ENCODE results near the gene NPC1. TPM values are rescaled to one million over a fixed set of nuclear protein-coding genes. Genes with fewer than 3 reads are reported as not detected.

Gene NPC1
- total RNA-seq, 1 donor from 2014 or later, result 70.4 TPM

- DNase-seq, result peak; percentile 47
These were observed 38.0 kb downstream of the NPC1 start for GRCh38 chr18:23548275-23548674.

GRCh38 chr18:23547846-23548245 lies 38.5 kb downstream of the NPC1 start:
- DNase-seq, result no peak

- DNase-seq, result no peak
These were observed 39.0 kb downstream of the NPC1 start for GRCh38 chr18:23547306-23547705.

- DNase-seq, result no peak
These were observed 41.0 kb downstream of the NPC1 start for GRCh38 chr18:23545247-23545789.

- DNase-seq, result no peak
These were observed 43.8 kb downstream of the NPC1 start for GRCh38 chr18:23542461-23542860.

DNA sequence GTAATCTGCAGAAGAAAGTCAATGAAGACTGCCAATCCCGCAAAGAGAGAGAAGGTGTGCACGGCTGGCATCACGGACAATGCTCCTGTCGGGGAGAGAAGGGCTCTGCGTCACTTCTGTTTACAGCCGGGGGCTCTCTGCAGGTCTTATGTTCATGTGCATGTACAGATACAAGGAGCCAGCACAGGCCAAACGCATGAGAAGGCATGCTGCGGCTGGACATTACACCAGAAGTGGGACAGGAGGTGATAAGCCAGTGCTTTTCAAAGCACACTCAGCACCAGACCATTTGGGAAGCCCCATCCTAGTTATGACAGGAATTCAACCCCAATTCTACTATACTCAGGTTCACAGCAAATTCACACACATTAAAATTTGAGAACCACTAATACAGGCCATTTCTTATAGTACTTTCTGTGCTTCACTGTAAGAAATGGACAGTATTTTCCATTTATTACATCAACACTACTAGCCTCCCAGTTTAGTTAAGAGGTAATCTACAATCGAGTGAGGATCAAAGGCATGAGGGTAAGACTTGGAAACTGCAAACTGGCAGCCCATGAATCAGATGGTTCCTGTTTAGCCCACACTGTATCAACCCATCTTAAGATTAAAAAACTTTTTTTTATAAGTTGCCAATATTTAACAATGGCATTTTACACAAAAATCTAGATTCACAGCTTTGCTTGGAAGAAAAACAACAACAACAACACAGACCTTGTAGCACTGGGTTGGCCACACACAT lies 44.8 kb downstream of the NPC1 start:
- DNase-seq, result no peak

DNA sequence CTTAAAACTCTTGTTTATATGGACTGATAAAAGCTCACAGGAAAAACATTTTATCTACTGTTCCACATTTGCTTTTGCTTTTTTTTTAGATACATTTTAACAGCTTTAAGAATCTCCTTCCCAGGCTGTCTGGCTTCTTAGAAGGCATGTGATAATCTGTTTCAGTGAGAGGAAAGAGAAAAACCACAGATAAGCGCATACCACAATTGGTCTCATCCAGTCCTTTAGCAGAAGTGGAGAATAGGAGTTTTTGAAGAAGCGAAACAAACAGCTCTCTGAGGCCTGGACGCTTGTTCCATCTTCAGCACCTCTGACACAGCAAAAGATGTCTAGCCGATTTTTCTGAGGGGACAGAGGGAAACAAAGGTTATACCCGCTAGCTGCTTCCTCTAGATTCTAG lies 45.4 kb downstream of the NPC1 start:
- no peak for DNase-seq

- no peak for DNase-seq
These were observed 46.3 kb downstream of the NPC1 start for GRCh38 chr18:23539911-23540525.

DNA sequence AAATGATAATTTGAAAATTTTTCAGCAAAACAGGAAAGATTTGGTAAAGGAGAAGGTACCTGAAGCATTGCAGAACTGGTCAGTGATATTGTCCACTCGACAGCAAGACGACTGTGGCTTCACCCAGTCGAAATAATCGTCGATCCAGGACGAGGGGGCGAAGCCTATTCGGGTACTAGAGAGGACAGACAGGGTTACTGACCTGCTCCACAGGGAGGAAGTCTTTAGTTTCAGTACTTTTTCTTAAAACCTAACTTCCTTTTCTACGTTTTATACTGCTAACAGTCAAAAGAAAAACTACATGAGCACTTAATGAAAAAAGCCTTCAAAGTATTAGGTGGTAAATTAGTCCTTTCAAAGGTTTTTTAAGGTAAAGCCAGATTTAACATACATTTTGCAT lies 47.0 kb downstream of the NPC1 start:
- DNase-seq, result no peak

DNA sequence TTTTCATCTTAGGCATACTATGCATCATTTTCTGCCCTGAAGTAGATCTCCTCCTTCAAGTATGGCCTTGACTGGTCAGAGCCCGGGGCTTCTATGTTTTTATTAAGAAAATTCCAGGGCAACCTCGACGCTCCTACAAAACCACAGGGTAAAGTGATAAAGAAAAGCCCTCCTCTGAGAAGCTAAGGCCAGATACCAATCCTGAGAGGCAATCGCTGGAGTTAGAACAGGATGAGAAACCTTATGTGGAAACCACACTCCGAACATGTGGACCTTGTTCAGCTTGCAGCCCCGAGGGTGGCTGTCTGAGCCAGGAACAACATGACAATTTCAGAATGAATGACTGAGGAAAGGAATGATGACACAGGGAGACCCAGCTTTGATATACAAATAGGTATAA lies 47.4 kb downstream of the NPC1 start:
- DNase-seq, result no peak

GRCh38 chr18:23538001-23538400 lies 48.3 kb downstream of the NPC1 start:
- no peak for DNase-seq

GRCh38 chr18:23537274-23537673 lies 49.0 kb downstream of the NPC1 start:
- DNase-seq, result no peak

GRCh38 chr18:23536204-23536603 lies 50.1 kb downstream of the NPC1 start:
- peak; percentile 14 for DNase-seq

DNA sequence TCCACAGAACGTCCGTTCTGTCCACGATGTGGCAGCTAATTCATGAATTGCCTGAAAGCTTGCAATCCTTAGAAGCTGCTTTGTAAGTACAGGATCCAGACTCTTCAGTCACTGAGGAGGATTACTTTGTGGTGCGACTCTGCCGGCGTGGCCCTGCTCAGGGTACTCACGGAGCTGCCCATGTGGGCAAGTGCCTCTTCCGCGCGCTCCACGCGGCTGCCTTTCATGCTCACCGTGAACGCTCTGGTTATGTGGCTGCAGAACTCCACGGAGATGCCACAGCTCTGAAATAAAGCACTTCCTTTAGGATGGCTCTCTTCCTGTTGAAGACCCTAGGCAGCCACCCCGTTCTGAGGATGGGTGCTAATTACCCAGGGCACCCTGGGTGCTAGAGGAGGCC lies 52.0 kb downstream of the NPC1 start:
- no peak for DNase-seq

- peak; percentile 23 for DNase-seq
These were observed 53.5 kb downstream of the NPC1 start for GRCh38 chr18:23532848-23533247.

DNA sequence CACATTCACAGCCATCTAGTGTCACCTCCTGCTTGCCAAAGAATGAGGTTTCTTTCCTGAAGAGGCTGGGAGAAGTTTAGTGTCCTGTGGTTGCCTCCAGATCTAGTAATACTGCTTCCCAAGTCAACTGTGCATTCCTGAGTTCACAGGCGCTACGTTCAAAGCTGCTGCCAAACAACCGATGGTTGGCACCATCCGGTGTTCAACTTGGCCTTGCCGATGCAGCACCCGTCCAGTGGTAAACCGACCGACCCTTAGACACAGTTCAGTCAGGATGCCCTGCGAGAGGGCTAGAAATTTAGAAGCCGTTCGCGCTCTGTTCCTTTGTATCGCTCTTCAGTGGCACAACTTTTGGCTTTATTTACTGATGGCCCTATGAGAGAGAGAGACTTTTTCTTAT lies 54.4 kb downstream of the NPC1 start:
- DNase-seq, result no peak

- no peak for DNase-seq
These were observed 56.1 kb downstream of the NPC1 start for GRCh38 chr18:23530195-23530594.

DNA sequence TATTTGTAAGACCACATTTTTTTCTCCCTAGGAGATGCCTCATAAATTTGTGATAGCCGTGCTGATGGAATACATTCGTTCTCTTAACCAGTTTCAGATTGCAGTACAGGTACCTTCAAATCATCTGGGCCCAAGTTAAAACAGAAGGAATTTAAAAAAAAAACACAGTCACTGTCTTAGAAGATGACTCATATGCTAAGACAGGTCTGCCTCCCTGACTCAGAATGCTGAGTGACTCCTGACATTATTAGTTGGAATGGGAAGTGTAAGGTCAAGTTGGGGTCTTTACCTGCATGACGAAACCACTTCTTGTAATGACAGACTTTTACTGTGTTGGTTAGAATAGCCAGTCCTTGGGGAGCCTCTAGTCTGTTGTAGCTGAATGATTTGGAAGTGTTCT lies 56.7 kb downstream of the NPC1 start:
- DNase-seq, result no peak

DNA sequence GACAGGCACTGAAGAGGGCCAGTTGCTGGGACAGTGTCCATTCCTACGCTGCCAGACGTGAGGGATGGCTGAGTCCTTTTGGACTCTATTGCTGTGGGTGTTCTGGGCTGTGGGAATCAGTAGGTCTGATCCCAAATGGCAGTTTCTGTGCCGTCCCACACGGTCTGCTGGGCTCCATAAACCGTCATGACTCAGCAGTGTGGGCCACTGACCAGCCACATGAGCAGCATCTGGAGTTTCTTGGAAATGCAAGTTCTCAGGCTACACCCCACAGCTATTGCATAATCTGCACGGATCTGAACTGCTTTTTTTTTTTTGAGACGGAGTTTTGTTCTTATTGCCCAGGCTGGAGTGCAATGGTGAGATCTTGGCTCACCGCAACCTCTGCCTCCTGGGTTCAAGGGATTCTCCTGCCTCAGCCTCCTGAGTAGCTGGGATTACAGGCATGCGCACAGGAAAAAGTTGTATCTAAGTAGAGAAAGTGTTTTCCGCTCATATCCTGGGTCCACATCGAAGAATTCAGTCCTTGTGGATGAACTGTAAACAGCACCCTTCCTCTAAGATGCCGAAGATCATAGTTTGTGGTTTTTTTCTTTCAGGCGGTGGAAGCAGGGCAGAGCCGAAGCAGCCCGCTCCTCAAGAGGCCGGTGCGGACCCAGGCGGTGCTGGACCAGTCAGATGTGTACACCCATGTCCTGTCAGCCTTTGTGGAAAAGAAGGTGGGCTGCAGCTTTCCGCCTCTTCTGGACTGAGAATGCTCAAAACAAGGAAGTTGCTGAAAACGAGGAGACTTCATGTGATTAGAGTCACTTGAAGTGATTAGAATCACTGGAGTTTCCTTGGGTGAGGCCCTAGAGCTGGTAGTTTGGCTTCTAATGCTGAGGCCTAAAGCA lies 57.5 kb downstream of the NPC1 start:
- no peak for DNase-seq

GRCh38 chr18:23526501-23527063 lies 59.7 kb downstream of the NPC1 start:
- DNase-seq, result no peak

DNA sequence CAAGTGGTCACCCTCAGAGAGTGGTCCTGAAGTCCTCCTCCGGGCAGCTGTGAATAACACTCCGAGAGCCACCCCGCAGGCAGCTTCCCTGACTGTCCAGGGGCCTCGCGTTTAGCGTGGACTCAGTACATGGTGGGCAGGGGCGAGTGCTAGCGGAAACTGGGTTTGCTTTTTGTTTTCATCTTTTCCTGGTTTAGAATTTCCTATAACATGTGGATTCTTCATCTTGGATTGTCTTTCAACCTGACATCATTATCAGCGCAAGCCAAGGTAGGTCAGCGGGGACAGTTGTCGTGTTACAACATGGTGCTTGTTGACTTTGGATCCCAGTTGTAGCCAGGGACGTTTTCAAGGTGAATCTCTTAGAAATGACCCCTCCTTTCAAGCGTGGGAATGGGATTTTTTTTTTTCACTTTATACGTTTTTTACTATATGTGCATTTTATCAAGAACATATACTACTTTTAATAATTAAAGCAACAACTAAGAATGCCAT lies 62.0 kb downstream of the NPC1 start:
- DNase-seq, result no peak
